Measurements from ENCODE around the gene MORN1.

MORN1 gene

DNA sequence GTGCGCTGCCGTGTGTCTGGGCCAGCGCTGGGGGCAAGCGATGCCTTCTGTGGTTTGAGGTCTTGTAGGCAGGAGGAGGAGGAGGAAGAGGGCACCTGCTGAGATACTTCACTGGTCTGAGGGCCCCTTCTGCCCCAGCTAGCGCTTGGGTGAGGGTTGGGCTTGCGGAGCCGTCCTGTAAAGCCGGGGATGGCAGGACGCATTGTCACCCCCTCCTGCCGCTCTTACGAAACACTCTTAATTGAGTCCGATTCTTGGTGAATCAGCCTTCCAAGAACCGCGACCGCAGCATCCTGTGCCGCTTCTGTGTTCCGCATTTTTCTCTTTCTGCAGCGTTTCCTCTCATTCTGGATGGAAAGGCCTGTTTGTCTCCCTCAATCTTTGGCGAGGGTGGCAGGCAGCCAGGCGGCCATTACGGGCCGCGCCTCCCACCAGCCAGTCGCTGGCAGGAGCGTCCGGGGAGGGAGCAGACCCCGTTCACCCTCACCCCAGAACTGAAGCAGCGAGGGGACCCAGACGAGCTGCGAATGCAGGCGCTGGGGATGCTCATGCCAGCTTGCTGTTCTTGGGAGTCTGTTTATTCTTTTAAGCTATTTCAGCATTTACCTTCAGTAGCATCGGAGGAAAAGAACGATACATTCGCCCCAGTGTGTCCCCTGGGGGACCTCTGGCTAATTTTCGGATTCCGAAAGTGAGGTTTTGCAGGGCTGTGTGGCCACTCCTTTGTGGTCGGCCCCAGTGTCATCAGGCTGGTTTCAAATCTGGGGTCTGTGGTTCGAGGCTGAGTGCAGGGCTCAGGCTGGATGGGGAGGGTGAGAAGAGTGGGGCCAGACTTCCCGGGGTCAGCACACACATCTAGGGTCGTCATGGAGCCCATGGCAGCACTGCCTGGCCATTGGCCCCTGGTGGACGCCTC lies 100.5 kb downstream of the MORN1 start:
- Mint-ChIP-seq H3K27me3 (no peaks in the 10 kb centered on the region), H3K27ac (peak overlapping the region; percentile 98 to 99), H3K36me3 (ENCODE audit: insufficient read depth) (peaks cover 99% of the 10 kb centered on the region), H3K4me3 (peak overlapping the region; percentile 88 to 90), H3K9me3 (no peaks in the 10 kb centered on the region), H3K4me1 (ENCODE audit: low read depth in 2 of 2) (peaks cover 48 to 62% of the 10 kb centered on the region in 2 donors)
- ATAC-seq (replicated peaks) (peak; percentile 77), DNase-seq (peak; percentile 67 to 75 (median 73))

DNA sequence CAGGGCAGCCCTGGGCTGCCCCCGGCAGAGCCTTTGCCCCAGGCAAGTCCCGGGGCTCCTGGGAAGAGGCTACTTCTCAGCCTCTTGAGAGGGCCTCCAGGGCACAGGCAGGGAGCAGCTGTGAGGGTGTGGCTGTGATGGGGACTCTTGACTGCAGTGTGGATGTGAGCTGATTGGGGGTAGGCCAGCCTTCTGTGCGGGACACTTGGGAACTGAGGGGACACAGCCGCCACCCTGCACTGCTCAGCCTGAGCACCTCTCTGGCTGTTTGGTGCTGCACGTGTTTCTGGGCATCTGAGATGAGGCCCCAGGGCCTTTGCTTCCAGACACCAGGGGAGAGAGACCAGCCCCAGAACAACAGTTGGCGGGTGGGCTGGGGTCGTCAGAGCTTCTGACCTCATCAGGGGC lies 101.2 kb downstream of the MORN1 start:
- DNase-seq (no peak), ATAC-seq (replicated peaks) (no peak)
- Mint-ChIP-seq H3K4me3 (peak overlapping the region; percentile 88 to 90), H3K4me1 (ENCODE audit: low read depth in 2 of 2) (peaks cover 48 to 60% of the 10 kb centered on the region in 2 donors), H3K27me3 (no peaks in the 10 kb centered on the region), H3K27ac (peak overlapping the region; percentile 98 to 99), H3K36me3 (ENCODE audit: insufficient read depth) (peaks cover 98% of the 10 kb centered on the region), H3K9me3 (no peaks in the 10 kb centered on the region)

DNA sequence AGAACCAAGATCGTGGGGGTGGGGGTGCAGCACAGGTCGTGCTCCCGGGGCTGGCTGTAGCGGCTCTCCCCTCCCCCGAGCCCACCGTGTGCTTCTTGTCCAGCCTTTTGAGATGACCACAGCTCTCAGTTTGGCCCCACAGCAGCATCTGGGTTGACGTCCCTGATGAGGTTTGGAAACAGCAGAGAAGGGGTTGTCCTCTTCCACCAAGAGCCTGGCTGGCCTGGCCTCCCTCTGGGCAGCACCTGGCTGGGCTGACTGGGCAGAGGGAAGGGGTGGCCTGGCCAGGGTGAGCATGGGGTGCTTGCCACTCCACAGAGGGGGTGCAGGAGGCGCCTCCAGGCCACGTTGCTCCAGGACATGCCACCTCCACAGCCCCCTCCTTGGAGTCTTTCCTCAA lies 101.7 kb downstream of the MORN1 start:
- H3K9me3 Mint-ChIP-seq = no peaks in the 10 kb centered on the region
- DNase-seq (no peak), ATAC-seq (replicated peaks) (no peak)
- H3K27ac Mint-ChIP-seq = peak overlapping the region; percentile 98 to 99
- peaks cover 98% of the 10 kb centered on the region for H3K36me3 Mint-ChIP-seq (ENCODE audit: insufficient read depth)
- no peaks in the 10 kb centered on the region for H3K27me3 Mint-ChIP-seq
- peak overlapping the region; percentile 88 to 90 for H3K4me3 Mint-ChIP-seq
- peaks cover 48 to 60% of the 10 kb centered on the region in 2 donors for H3K4me1 Mint-ChIP-seq (ENCODE audit: low read depth in 2 of 2)

DNA sequence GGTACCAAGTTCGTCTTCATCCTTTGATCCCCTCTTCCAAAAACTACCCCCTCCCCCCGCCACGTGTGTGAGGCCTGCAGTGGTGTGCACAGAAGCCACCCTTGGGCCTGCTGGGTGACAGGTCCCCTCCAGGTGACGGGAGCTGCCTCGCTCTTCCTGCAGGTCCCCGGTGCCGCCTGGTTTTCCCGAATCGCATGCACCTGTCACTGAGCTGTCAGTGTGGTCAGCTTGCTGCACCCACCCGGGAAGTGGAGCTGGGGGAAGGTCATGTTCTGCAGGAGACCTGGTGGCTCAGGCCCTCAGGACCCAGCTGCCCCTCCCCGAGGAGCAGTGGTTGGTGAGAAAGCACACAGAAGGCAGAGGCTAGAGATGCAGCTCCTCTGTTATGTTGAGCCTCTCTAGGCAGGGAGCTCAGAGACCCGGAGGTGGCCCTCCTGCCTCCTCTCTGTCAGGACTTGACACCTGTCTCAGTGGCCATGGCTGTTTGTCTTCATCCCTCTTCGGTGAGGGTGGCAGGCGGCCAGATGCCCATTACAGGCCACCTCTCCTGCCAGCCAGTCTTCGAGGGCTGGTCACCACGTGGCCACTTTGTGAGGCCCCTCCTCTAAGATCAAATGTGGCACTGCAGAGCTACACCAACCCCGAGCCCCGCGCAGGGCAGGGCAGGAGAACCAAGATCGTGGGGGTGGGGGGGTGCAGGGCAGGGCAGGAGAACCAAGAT lies 102.4 kb downstream of the MORN1 start:
- ATAC-seq (replicated peaks) = no peak
- Mint-ChIP-seq H3K4me1 (ENCODE audit: low read depth in 2 of 2) (peaks cover 47 to 62% of the 10 kb centered on the region in 2 donors), H3K4me3 (peak overlapping the region; percentile 88 to 90), H3K9me3 (no peaks in the 10 kb centered on the region), H3K36me3 (ENCODE audit: insufficient read depth) (peaks cover 96% of the 10 kb centered on the region), H3K27me3 (no peaks in the 10 kb centered on the region), H3K27ac (peak overlapping the region in 1 of 2 donors; percentile 99)
- DNase-seq = no peak

DNA sequence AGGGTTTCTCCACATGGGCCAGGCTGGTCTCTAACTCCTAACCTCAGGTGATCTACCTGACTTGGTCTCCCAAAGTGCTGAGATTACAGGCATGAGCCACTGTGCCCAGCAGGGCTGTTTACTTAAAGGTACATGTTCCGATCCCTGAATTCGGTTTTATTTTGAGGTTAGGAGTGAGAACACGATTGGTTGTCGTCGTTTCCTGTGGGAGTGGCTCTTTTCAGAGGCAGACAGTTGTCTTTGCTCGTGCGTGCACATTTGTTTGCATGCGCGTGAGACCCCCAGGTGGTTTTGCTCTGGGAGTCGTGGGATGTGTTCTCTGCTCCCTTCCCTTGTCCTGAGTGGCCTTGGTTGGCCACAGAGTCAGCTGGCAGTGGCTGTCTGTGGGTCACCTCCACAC lies 103.0 kb downstream of the MORN1 start:
- Mint-ChIP-seq H3K27me3 (no peaks in the 10 kb centered on the region), H3K9me3 (no peaks in the 10 kb centered on the region), H3K4me3 (peak overlapping the region; percentile 33 to 90), H3K36me3 (ENCODE audit: insufficient read depth) (peaks cover 96% of the 10 kb centered on the region), H3K27ac (peak overlapping the region; percentile 83 to 99), H3K4me1 (ENCODE audit: low read depth in 2 of 2) (peaks cover 41 to 55% of the 10 kb centered on the region in 2 donors)
- ATAC-seq (replicated peaks) (no peak), DNase-seq (no peak)

DNA sequence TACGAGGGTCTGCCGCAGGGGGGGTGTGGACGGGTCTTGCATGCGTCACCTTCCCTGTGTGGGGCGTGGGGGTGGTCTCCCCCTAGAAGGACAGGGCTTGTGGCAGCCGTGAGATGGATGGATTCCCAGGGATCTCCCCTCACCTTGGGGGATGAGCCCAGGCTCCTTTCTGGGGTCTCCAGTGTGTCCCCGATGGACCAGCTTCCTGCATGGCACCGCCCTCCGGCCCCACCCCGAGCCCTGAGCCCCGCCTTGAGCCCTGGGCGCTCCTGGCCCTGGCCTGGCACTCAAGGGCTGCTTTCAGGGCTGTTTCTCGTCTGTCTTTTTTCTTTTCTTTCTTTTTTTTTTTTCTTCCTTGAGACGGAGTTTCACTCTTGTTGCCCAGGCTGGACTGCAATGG lies 103.7 kb downstream of the MORN1 start:
- Mint-ChIP-seq H3K4me3 (peak overlapping the region; percentile 33 to 90), H3K9me3 (no peaks in the 10 kb centered on the region), H3K36me3 (ENCODE audit: insufficient read depth) (peaks cover 96% of the 10 kb centered on the region), H3K4me1 (ENCODE audit: low read depth in 2 of 2) (peaks cover 40 to 53% of the 10 kb centered on the region in 2 donors), H3K27me3 (no peaks in the 10 kb centered on the region), H3K27ac (peak overlapping the region; percentile 83 to 99)
- DNase-seq = no peak
- no peak for ATAC-seq (replicated peaks)

DNA sequence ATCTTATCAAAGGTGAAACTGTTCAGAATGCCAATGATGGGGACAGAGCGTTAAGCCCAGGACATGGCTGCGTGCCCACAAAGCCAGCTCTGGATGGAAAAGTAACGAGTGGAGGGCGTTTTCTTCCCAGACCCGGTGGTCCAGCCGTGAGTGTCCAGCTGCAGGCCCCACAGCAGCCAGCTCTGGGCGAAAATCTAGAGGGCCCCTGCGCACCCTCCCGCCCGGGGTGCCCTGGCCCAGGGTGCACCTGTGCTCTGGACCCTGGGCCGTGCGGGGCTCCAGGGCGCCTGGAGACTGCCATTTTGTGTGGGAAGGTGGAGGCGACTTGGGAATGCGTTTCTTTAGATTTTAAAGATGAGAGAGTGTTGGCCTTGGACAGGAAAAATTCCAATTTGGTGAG lies 104.4 kb downstream of the MORN1 start:
- ATAC-seq (replicated peaks) (no peak), DNase-seq (no peak)
- H3K4me1 Mint-ChIP-seq (ENCODE audit: low read depth in 2 of 2) = peaks cover 34 to 46% of the 10 kb centered on the region in 2 donors
- peak overlapping the region; percentile 79 to 82 for H3K27ac Mint-ChIP-seq
- no peaks in the 10 kb centered on the region for H3K27me3 Mint-ChIP-seq
- peaks cover 93% of the 10 kb centered on the region for H3K36me3 Mint-ChIP-seq (ENCODE audit: insufficient read depth)
- no peaks in the 10 kb centered on the region for H3K9me3 Mint-ChIP-seq
- peak overlapping the region in 1 of 2 donors; percentile 53 for H3K4me3 Mint-ChIP-seq

DNA sequence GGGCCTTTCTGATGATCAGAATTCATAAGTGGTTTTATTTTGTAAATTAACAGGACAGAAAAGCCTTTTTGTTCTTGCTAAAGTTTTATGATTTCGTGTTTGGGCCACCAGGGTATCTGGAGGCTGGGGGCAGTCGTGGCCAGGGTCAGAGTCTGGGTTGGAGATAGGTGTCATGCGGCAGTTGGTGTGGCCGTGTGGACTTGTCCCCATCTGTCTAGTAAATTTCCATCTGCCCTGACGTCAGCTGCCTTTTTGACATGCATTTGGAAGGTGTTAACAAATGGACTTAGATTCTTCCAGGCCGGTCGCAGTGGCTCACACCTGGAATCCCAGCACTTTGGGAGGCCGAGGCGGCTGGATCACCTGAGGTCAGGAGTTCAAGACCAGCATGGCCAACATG lies 106.4 kb downstream of the MORN1 start:
- no peaks in the 10 kb centered on the region for H3K27me3 Mint-ChIP-seq
- H3K27ac Mint-ChIP-seq = peak overlapping the region in 1 of 2 donors; percentile 82
- peaks cover 86% of the 10 kb centered on the region for H3K36me3 Mint-ChIP-seq (ENCODE audit: insufficient read depth)
- H3K4me3 Mint-ChIP-seq = no peak overlapping the region
- DNase-seq (no peak), ATAC-seq (replicated peaks) (no peak)
- peaks cover 16 to 29% of the 10 kb centered on the region in 2 donors for H3K4me1 Mint-ChIP-seq (ENCODE audit: low read depth in 2 of 2)
- no peaks in the 10 kb centered on the region for H3K9me3 Mint-ChIP-seq

DNA sequence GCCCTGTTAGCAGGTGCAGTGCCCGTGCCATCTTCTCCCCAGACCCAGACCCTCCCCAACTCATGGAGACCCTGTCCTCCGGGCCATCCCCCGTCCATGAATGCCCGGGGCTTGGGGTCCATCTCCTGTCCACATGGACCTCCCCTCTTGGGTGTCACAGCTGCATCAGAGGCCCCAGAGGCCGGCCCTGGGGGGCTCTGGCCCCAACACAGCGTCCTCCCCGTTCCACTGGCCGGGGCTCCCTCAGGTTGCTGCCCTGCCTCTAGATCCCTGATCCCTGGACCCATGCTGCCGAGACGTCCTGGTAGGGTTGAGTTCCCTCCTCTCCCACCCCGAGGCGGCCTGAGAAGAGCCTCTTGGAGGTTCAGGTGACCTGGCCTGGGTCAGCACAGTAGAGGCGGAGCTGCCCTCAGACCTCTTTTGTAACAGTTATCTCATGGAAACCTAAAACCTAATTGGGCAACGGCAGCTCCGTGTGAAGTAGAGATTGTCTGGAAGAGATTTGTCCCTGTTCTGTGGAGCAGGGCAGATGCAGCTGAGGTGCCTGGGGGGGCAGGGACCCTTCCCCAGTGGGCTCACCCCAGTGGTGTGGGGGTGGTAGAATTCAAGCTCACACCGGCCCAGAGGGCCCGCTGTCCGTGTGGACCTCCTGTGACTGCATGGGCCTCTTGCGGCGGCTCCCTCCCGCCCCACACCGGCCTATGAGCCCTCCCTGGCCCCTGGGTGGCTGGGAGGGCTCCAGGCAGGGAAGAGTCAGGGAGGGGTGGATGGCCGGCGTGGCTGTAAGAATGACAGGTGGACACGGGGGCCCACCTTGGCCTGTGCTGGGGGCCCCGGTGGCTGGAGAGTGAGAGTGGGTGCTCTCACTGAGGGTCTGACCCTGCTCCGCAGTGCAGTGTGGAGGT lies 107.1 kb downstream of the MORN1 start:
- Mint-ChIP-seq H3K9me3 (no peaks in the 10 kb centered on the region), H3K27ac (peak overlapping the region in 1 of 2 donors; percentile 89), H3K4me3 (peak overlapping the region in 1 of 2 donors; percentile 41), H3K27me3 (no peaks in the 10 kb centered on the region), H3K4me1 (ENCODE audit: low read depth in 2 of 2) (peaks cover 11 to 28% of the 10 kb centered on the region in 2 donors), H3K36me3 (ENCODE audit: insufficient read depth) (peaks cover 86% of the 10 kb centered on the region)
- DNase-seq (no peak), ATAC-seq (replicated peaks) (no peak)

DNA sequence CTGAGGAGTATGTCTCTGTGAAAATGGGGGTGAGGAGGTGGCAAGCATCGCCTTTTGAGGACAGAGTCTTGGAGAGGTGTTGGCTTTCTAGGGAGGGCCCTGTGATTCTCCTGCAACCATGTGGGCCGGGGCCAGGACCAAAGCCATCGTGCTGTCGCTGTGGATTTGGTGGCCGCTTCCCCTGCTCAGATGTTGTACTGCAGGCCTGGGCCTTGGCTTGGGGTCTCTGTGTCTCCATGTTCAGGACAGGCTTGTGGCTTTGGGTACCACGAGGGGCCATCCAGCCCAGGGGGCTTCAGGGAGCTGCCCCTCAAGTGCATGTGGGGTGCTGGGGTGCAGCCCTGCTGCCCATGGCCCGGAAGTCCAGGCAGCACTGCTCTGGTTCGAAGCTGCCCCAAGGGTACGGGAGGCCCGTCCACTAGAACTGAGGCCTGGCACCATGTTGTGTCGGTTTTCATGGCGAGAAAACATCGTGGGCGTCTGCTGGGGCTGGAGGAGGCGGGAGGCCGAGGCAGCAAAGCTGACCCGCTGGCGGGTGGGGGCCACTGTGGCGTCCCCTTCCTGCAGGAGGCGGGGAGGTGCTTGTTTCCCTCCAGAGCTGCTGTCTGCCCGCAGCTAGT lies 107.9 kb downstream of the MORN1 start:
- Mint-ChIP-seq H3K27me3 (no peaks in the 10 kb centered on the region), H3K27ac (peak overlapping the region in 1 of 2 donors; percentile 89), H3K4me3 (no peak overlapping the region), H3K4me1 (ENCODE audit: low read depth in 2 of 2) (peaks cover 11 to 23% of the 10 kb centered on the region in 2 donors), H3K9me3 (no peaks in the 10 kb centered on the region), H3K36me3 (ENCODE audit: insufficient read depth) (peaks cover 86% of the 10 kb centered on the region)
- ATAC-seq (replicated peaks) = peak; percentile 2
- no peak for DNase-seq

DNA sequence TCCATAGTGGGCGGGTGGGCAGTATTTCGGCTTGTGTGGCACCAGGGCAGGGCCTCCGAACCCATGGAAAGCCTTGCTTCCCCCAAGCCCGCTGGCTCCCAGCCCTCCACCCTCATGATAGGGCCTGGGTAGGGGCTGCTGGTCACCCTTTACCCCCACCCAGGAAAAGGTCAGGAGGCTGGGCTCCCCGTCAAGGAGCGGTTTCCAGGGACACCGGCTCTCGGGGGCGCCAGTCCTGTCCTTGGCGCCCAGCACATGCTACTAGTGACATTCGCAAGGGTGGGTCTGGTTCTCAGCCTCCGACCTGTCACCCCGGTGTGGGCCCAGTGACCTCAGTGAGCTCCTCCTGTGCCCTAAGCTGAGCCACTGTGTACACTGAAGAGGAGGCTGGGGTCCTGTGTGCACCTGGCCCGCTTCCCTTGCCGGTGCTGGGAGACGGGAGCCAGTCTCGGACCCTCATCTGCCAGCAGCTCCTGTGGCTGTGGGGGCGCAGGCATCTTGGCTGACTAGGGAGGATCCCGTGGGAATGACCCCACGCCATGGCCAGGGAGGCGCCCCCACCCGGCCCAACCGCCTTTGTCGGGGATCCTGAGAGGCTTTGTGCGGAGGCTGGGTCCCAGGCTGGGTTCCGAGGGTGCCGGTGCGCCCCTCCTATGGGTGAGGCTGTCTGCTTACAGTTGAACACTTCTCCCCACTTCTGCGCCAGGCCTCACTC lies 108.6 kb downstream of the MORN1 start:
- Mint-ChIP-seq H3K9me3 (no peaks in the 10 kb centered on the region), H3K4me1 (ENCODE audit: low read depth in 2 of 2) (peaks cover 7 to 22% of the 10 kb centered on the region in 2 donors), H3K36me3 (ENCODE audit: insufficient read depth) (peaks cover 86% of the 10 kb centered on the region), H3K27me3 (no peaks in the 10 kb centered on the region), H3K27ac (peak overlapping the region in 1 of 2 donors; percentile 89), H3K4me3 (no peak overlapping the region)
- ATAC-seq (replicated peaks) (peak; percentile 2), DNase-seq (no peak)

DNA sequence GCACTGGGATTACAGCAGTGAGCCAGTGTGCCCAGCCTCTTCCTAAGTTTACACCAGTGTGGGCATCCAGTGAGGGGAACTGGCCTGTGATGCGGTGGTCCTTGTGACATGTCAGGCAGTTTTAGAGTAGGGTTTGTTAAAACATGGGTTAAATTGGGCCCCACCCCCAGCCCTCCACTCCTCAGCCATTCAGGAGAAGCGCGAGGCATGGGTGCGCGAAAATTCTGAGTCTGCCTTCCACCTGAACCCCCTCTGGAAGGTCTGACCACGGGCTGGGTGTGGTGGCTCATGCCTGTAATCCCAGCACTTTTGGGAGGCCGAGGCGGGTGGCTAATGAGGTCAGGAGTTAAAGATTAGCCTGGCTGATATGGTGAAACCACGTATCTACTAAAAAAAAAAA lies 111.5 kb downstream of the MORN1 start:
- no peaks in the 10 kb centered on the region for H3K27me3 Mint-ChIP-seq
- peak overlapping the region; percentile 75 to 87 for H3K27ac Mint-ChIP-seq

More for the DNA sequence above, 111.5 kb downstream of the MORN1 start:
- ATAC-seq (replicated peaks) (no peak), DNase-seq (no peak)
- H3K36me3 Mint-ChIP-seq (ENCODE audit: insufficient read depth) = peaks cover 88% of the 10 kb centered on the region
- H3K4me1 Mint-ChIP-seq (ENCODE audit: low read depth in 2 of 2) = peaks cover 10 to 35% of the 10 kb centered on the region in 2 donors
- peak overlapping the region in 1 of 2 donors; percentile 21 for H3K4me3 Mint-ChIP-seq
- H3K9me3 Mint-ChIP-seq = no peaks in the 10 kb centered on the region
